ENCODE data around the gene PDE4B.

Gene PDE4B

GRCh38 chr1:66364578-66365391, 572.1 kb downstream of the PDE4B start:
- no peak for TF ChIP-seq CTCF (IDR thresholded peaks at IDR 0.05; ENCODE audit: insufficient read depth, low read length, poor library complexity, severe bottlenecking)
- Histone ChIP-seq H3K4me3 (replicated peaks; ENCODE audit: low read depth, low read length) (no peak overlapping the region), H3K36me3 (ENCODE audit: control insufficient read depth, insufficient read depth, low read length) (peaks cover 15% of the 10 kb centered on the region), H3K27me3 (replicated peaks; ENCODE audit: control insufficient read depth, insufficient read depth, low read length) (no peaks in the 10 kb centered on the region)
- no peak for DNase-seq (ENCODE audit: extremely low read depth, insufficient read length)

GRCh38 chr1:66365635-66366034, 572.9 kb downstream of the PDE4B start:
- no peak for DNase-seq (ENCODE audit: extremely low read depth, insufficient read length)
- no peak for TF ChIP-seq CTCF (IDR thresholded peaks at IDR 0.05; ENCODE audit: insufficient read depth, low read length, poor library complexity, severe bottlenecking)
- peaks cover 15% of the 10 kb centered on the region for H3K36me3 ChIP-seq (ENCODE audit: control insufficient read depth, insufficient read depth, low read length)
- H3K4me3 ChIP-seq (replicated peaks; ENCODE audit: low read depth, low read length), result no peak overlapping the region
- no peaks in the 10 kb centered on the region for H3K27me3 ChIP-seq (replicated peaks; ENCODE audit: control insufficient read depth, insufficient read depth, low read length)

GRCh38 chr1:66366634-66367033, 573.9 kb downstream of the PDE4B start:
- Histone ChIP-seq H3K36me3 (ENCODE audit: control insufficient read depth, insufficient read depth, low read length) (peaks cover 15% of the 10 kb centered on the region), H3K27me3 (replicated peaks; ENCODE audit: control insufficient read depth, insufficient read depth, low read length) (no peaks in the 10 kb centered on the region), H3K4me3 (replicated peaks; ENCODE audit: low read depth, low read length) (no peak overlapping the region)
- DNase-seq (ENCODE audit: extremely low read depth, insufficient read length), result no peak
- no peak for TF ChIP-seq CTCF (IDR thresholded peaks at IDR 0.05; ENCODE audit: insufficient read depth, low read length, poor library complexity, severe bottlenecking)

GRCh38 chr1:66367369-66367768, 574.7 kb downstream of the PDE4B start:
- no peak for TF ChIP-seq CTCF (IDR thresholded peaks at IDR 0.05; ENCODE audit: insufficient read depth, low read length, poor library complexity, severe bottlenecking)
- Histone ChIP-seq H3K36me3 (ENCODE audit: control insufficient read depth, insufficient read depth, low read length) (peaks cover 11% of the 10 kb centered on the region), H3K4me3 (replicated peaks; ENCODE audit: low read depth, low read length) (no peak overlapping the region), H3K27me3 (replicated peaks; ENCODE audit: control insufficient read depth, insufficient read depth, low read length) (no peaks in the 10 kb centered on the region)
- no peak for DNase-seq (ENCODE audit: extremely low read depth, insufficient read length)

GRCh38 chr1:66368261-66368660, 575.6 kb downstream of the PDE4B start:
- no peak for DNase-seq (ENCODE audit: extremely low read depth, insufficient read length)
- Histone ChIP-seq H3K36me3 (ENCODE audit: control insufficient read depth, insufficient read depth, low read length) (peaks cover 11% of the 10 kb centered on the region), H3K27me3 (replicated peaks; ENCODE audit: control insufficient read depth, insufficient read depth, low read length) (no peaks in the 10 kb centered on the region), H3K4me3 (replicated peaks; ENCODE audit: low read depth, low read length) (no peak overlapping the region)
- TF ChIP-seq CTCF (IDR thresholded peaks at IDR 0.05; ENCODE audit: insufficient read depth, low read length, poor library complexity, severe bottlenecking), result no peak
